GM23248 (cell line): ENCODE measurements around the gene CFHR4.

Experiments used
- EZH2 ChIP-seq: fragments of 200-600 bp; sonication (generic); IDR thresholded peaks from 2 replicates; pipeline ENCODE4 v1.6.1; 2018; ENCODE audit warnings: antibody characterized with exemption, mild to moderate bottlenecking; ENCODE audit not compliant: insufficient read depth, poor library complexity, severe bottlenecking
- EZH2phosphoT487 ChIP-seq: fragments of 200-600 bp; sonication (generic); IDR thresholded peaks from 2 replicates; pipeline ENCODE4 v1.6.1; 2018; ENCODE audit warnings: antibody characterized with exemption, moderate library complexity, mild to moderate bottlenecking, low read depth; ENCODE audit not compliant: insufficient read depth

DNA sequence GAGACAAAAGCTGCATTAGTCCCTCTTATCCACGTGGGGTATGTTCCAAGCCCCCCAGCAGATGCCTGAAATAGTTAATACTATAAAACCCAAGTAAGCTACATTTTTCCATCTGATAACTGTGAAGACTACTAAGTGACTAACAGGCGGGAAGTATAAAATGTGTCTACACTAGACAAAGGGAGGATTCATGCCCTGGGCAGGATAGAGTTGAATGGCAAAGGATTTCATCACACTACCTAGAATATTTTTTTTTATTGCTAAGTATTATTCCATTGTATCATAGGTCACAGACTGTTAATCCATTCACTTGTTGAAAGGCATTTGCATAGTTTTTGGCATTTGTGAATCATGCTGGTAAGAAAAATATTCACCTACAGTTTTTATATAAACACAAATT, 26.4 kb upstream of the CFHR4 start:
- no peak for TF ChIP-seq EZH2
- TF ChIP-seq EZH2phosphoT487, result no peak
